B cell (primary cell): ENCODE measurements around the gene NPRL2. TPM values are rescaled to one million over a fixed set of nuclear protein-coding genes. Genes with fewer than 3 reads are reported as not detected.

Experiments used
- ATAC-seq: fragments of 200-7000 bp; cut with Tn5 transposase; one replicate; pipeline ENCODE4 v1.10.0; 2021; ENCODE audit warnings: low read depth, mild to moderate bottlenecking, moderate number of reproducible peaks, moderate library complexity
- CTCF ChIA-PET: fragments of 350-600 bp; sonication (Branson Sonifier 250); formaldehyde crosslinking; loops from one replicate; lab custom pipeline; 2021; ENCODE audit warnings: antibody characterized with exemption, inconsistent platforms; lab: Charles Lee
- POLR2A ChIA-PET: fragments of 350-600 bp; sonication (Branson Sonifier 250); formaldehyde crosslinking; loops from one replicate; lab custom pipeline; 2021; ENCODE audit warnings: antibody characterized with exemption; lab: Charles Lee
- DNase-seq: peaks from one replicate; pipeline ENCODE4 v3.0.0; 2013
- H2AFZ ChIP-seq: 2 replicates; pipeline ENCODE4 v1.6.1; 2012; ENCODE audit warnings: mild to moderate bottlenecking, low read depth, low read length; ENCODE audit not compliant: insufficient read depth, poor library complexity, severe bottlenecking
- H3K27ac ChIP-seq, 2 donors: 1 replicate in 1 of 2; 2 replicates in 1 of 2; pipeline ENCODE4 v1.5.1; 2012 to 2013; ENCODE audit warnings: low read length in 2 of 2, mild to moderate bottlenecking in 2 of 2, moderate library complexity in 1 of 2
- H3K27me3 ChIP-seq, 4 experiments: fragments of 200-600 bp in 1 of 4; sonication (generic) in 1 of 4; replicated peaks in 1 of 4; 1 replicate in 2 of 4; 2 replicates in 2 of 4; pipeline versions ENCODE4 v1.6.1 to v1.7.0; 2013 to 2016; ENCODE audit warnings: low read length in 3 of 4, mild to moderate bottlenecking in 2 of 4, mixed read lengths in 1 of 4, moderate library complexity in 1 of 4; ENCODE audit not compliant: insufficient read depth in 4 of 4, control insufficient read depth in 3 of 4; ENCODE audit errors: control extremely low read depth in 1 of 4
- H3K36me3 ChIP-seq, 2 experiments: replicated peaks in 1 of 2; 1 replicate in 1 of 2; 2 replicates in 1 of 2; pipeline versions ENCODE4 v1.6.1 to v1.7.1; 2013; ENCODE audit warnings: low read length in 1 of 2; ENCODE audit not compliant: insufficient read depth in 2 of 2, control insufficient read depth in 1 of 2; ENCODE audit errors: control extremely low read depth in 1 of 2, extremely low read depth in 1 of 2
- H3K4me1 ChIP-seq, 2 donors: fragments of 200-600 bp in 1 of 2; sonication (generic) in 1 of 2; 1 replicate in 1 of 2; 2 replicates in 1 of 2; pipeline versions ENCODE4 v1.5.1 to v1.6.1; 2013 to 2017; ENCODE audit warnings: low read length in 2 of 2; ENCODE audit not compliant: control insufficient read depth in 2 of 2, insufficient read depth in 2 of 2
- H3K4me2 ChIP-seq: replicated peaks from 2 replicates; pipeline ENCODE3; 2012; ENCODE audit warnings: mild to moderate bottlenecking, low read depth, low read length; ENCODE audit not compliant: poor library complexity, severe bottlenecking
- H3K4me3 ChIP-seq, 5 experiments: fragments of 200-600 bp in 1 of 5; sonication (generic) in 1 of 5; 1 replicate in 3 of 5; 2 replicates in 2 of 5; pipeline versions ENCODE4 v1.5.1 to v1.7.0; 2011 to 2016; ENCODE audit warnings: low read length in 4 of 5, mild to moderate bottlenecking in 4 of 5, low read depth in 2 of 5, control low read depth in 1 of 5, moderate library complexity in 1 of 5; ENCODE audit not compliant: insufficient read depth in 1 of 5; ENCODE audit errors: control extremely low read depth in 1 of 5, extremely low read depth in 1 of 5
- H3K79me2 ChIP-seq: fragments of 200-600 bp; sonication (generic); one replicate; pipeline ENCODE4 v1.6.0; 2016; ENCODE audit warnings: low read length; ENCODE audit not compliant: control insufficient read depth, insufficient read depth
- H3K9ac ChIP-seq: fragments of 200-600 bp; sonication (generic); 2 replicates; pipeline ENCODE4 v1.6.1; 2017; ENCODE audit warnings: mild to moderate bottlenecking, low read length, moderate library complexity
- H3K9me3 ChIP-seq, 3 donors: one replicate each; pipeline versions ENCODE4 v1.6.1 to v1.7.1; 2013; ENCODE audit warnings: low read length in 2 of 3; ENCODE audit not compliant: control insufficient read depth in 2 of 3, insufficient read depth in 1 of 3; ENCODE audit errors: control extremely low read depth in 1 of 3
- H4K20me1 ChIP-seq: 2 replicates; pipeline ENCODE4 v1.6.0; 2012; ENCODE audit warnings: mild to moderate bottlenecking, low read length; ENCODE audit not compliant: insufficient read depth, control insufficient read depth, poor library complexity, severe bottlenecking
- H3K27ac Mint-ChIP-seq: one replicate; pipeline ENCODE4 v1.8.0; 2021; ENCODE audit warnings: mixed read lengths
- H3K27me3 Mint-ChIP-seq: one replicate; pipeline ENCODE4 v1.8.0; 2021; ENCODE audit warnings: mixed read lengths
- H3K4me1 Mint-ChIP-seq: one replicate; pipeline ENCODE4 v1.8.0; 2021; ENCODE audit warnings: mixed read lengths
- H3K4me3 Mint-ChIP-seq: one replicate; pipeline ENCODE4 v1.8.0; 2021; ENCODE audit warnings: mixed read lengths
- H3K9me3 Mint-ChIP-seq: one replicate; pipeline ENCODE4 v1.8.0; 2022; ENCODE audit warnings: mixed read lengths; ENCODE audit not compliant: insufficient read depth
- EZH2 ChIP-seq: IDR thresholded peaks from 2 replicates; pipeline ENCODE4 v1.6.1; 2012; ENCODE audit warnings: borderline replicate concordance, low read depth, mild to moderate bottlenecking, moderate library complexity, low read length; ENCODE audit not compliant: insufficient read depth, poor library complexity, severe bottlenecking
- WGBS: methylation state at CpG from one replicate; pipeline ENCODE4 v1.1.5; 2013; ENCODE audit warnings: missing lambda C conversion rate; ENCODE audit not compliant: insufficient coverage; 5-methylcytosine and 5-hydroxymethylcytosine counted together
- intact Hi-C: fragments of 100-400 bp; cut with micrococcal nuclease; formaldehyde crosslinking; loops from one replicate; pipeline ENCODE4 v1.10.0; 2022
- polyA plus RNA-seq: library from polyadenylated mRNA; depleted of rRNA; stranded (reverse); fragments of >200 nt; gene quantifications from 2 replicates; pipeline ENCODE4 v1.2.3, GENCODE V29; 2012
- total RNA-seq, 2 donors: library from RNA; stranded (reverse); fragments of 120-200 nt in 1 of 2; gene quantifications; 1 replicate in 1 of 2; 2 replicates in 1 of 2; pipeline versions ENCODE4 v1.2.3 to v1.2.4, GENCODE V29; 2013 to 2022
- TF ChIP-seq, protein P1 (sequence below): fragments of 200-600 bp; IDR thresholded peaks from one replicate; pipeline ENCODE4 v1.8.0; 2022; ENCODE audit warnings: antibody characterized with exemption, mild to moderate bottlenecking

The NPRL2 gene
- total and polyA plus RNA-seq, 2 donors (not counting 1 experiment from before 2014, with no cell fraction given) = 31.3 to 64.6 TPM

- ATAC-seq (no peak), DNase-seq (no peak)
- Histone ChIP-seq H3K9me3 (peaks cover 0 to 3% (median 0%) of the 10 kb centered on the region in 3 donors), H3K9ac (no peak overlapping the region), H3K79me2 (peaks cover 21% of the 10 kb centered on the region), H3K27me3 (no peaks in the 10 kb centered on the region), H3K4me2 (no peak overlapping the region), H3K4me3 (no peak overlapping the region), H3K36me3 (peaks cover 0 to 18% of the 10 kb centered on the region in 2 experiments), H2AFZ (no peak overlapping the region), H3K4me1 (peaks cover 29 to 53% of the 10 kb centered on the region in 2 donors), H3K27ac (no peak overlapping the region), H4K20me1 (peaks cover 11% of the 10 kb centered on the region)
- POLR2A ChIA-PET = interaction anchor here (2.3 to 2.9 kb wide), 2 partner anchors 14 to 24 kb away, joined by 16 to 24 read pairs; partner anchors contain the start of genes HYAL3 and NAA80
- Mint-ChIP-seq H3K4me3 (peak overlapping the region; percentile 87), H3K27ac (peak overlapping the region; percentile 53), H3K9me3 (no peaks in the 10 kb centered on the region), H3K27me3 (no peaks in the 10 kb centered on the region), H3K4me1 (peaks cover 50% of the 10 kb centered on the region)
- intact Hi-C loops = loop anchor here (5.0 kb wide), 1 partner anchor 86 kb away; the partner anchor contains the start of gene GNAI2
- 56% methylated on average over 4 of the region's 4 CpGs for WGBS
- CTCF ChIA-PET = interaction anchor here (0.6 to 3.1 kb wide), 9 partner anchors 13 to 219 kb away, joined by 3 to 28 read pairs (median 5); partner anchors contain the start of genes HYAL3 and NAA80
- no peak for TF ChIP-seq EZH2
- TF ChIP-seq, protein P1, sequence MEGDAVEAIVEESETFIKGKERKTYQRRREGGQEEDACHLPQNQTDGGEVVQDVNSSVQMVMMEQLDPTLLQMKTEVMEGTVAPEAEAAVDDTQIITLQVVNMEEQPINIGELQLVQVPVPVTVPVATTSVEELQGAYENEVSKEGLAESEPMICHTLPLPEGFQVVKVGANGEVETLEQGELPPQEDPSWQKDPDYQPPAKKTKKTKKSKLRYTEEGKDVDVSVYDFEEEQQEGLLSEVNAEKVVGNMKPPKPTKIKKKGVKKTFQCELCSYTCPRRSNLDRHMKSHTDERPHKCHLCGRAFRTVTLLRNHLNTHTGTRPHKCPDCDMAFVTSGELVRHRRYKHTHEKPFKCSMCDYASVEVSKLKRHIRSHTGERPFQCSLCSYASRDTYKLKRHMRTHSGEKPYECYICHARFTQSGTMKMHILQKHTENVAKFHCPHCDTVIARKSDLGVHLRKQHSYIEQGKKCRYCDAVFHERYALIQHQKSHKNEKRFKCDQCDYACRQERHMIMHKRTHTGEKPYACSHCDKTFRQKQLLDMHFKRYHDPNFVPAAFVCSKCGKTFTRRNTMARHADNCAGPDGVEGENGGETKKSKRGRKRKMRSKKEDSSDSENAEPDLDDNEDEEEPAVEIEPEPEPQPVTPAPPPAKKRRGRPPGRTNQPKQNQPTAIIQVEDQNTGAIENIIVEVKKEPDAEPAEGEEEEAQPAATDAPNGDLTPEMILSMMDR = no peak
These were observed 27.4 kb downstream of the NPRL2 start for GRCh38 chr3:50323092-50323600.
